ENCODE data around the gene PIBF1. TPM values are rescaled to one million over a fixed set of nuclear protein-coding genes. Genes with fewer than 3 reads are reported as not detected.

PIBF1 gene
- total and polyA plus RNA-seq, 4 donors = 3.1 to 18.3 (median 6.5) TPM

GRCh38 chr13:73058064-73058313 lies 276.1 kb downstream of the PIBF1 start:
- TF ChIP-seq FOXA2 (IDR thresholded peaks at IDR 0.05) (no peak), ZBTB33 (IDR thresholded peaks at IDR 0.05) (no peak), EGR1 (IDR thresholded peaks at IDR 0.05; ENCODE audit: low read depth in 2 of 2) (no peak), NR2F2 (IDR thresholded peaks at IDR 0.05) (no peak), JUND (IDR thresholded peaks at IDR 0.05) (no peak)
- no peaks in the 10 kb centered on the region for H3K27me3 ChIP-seq (ENCODE audit: control insufficient read depth in 4 of 4, insufficient read depth in 4 of 4, low read length in 3 of 4)
- WGBS = 21% methylated on average over 6 of the region's 6 CpGs
- peak overlapping the region in 1 of 3 donors; percentile 86 for H3K4me3 ChIP-seq (ENCODE audit: low read depth in 1 of 3, low read length in 3 of 3)
- no peaks in the 10 kb centered on the region for H3K9me3 ChIP-seq (ENCODE audit: control insufficient read depth in 4 of 4, low read length in 3 of 4)
- peaks cover 2 to 21% (median 13%) of the 10 kb centered on the region in 4 donors for H3K4me1 ChIP-seq (ENCODE audit: control insufficient read depth in 4 of 4, insufficient read depth in 4 of 4, low read length in 3 of 4)
- H3K9ac ChIP-seq (ENCODE audit: low read depth in 1 of 2, low read length in 2 of 2) = no peak overlapping the region
- H3K36me3 ChIP-seq (ENCODE audit: control insufficient read depth in 4 of 4, insufficient read depth in 3 of 4, low read depth in 1 of 4, low read length in 3 of 4) = no peaks in the 10 kb centered on the region
- no peak overlapping the region for H3K27ac ChIP-seq (ENCODE audit: low read depth in 1 of 2, low read length in 2 of 2)
- no peak for DNase-seq (ENCODE audit: low spot score)

DNA sequence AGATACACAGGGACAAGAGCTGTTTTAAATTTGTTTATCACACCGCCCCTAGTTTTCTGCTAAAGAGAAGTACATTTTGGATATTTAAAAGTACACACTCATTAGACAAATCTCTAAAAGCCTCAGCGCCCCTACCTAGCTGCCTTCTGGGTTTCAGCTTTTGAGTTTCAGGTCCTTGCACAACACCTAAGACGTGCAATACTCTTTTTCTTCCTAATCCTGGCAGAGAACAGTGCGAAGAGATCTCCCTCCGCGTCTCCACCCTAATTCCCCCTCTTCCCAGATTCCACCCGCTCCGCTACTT lies 276.5 kb downstream of the PIBF1 start:
- no peak for DNase-seq (ENCODE audit: low spot score)
- Histone ChIP-seq H3K9ac (ENCODE audit: low read depth in 1 of 2, low read length in 2 of 2) (no peak overlapping the region), H3K9me3 (ENCODE audit: control insufficient read depth in 4 of 4, low read length in 3 of 4) (no peaks in the 10 kb centered on the region), H3K4me3 (ENCODE audit: low read depth in 1 of 3, low read length in 3 of 3) (peak overlapping the region; percentile 17 to 86 (median 45)), H3K27ac (ENCODE audit: low read depth in 1 of 2, low read length in 2 of 2) (no peak overlapping the region), H3K36me3 (ENCODE audit: control insufficient read depth in 4 of 4, insufficient read depth in 3 of 4, low read depth in 1 of 4, low read length in 3 of 4) (no peaks in the 10 kb centered on the region), H3K4me1 (ENCODE audit: control insufficient read depth in 4 of 4, insufficient read depth in 4 of 4, low read length in 3 of 4) (peaks cover 2 to 21% (median 13%) of the 10 kb centered on the region in 4 donors), H3K27me3 (ENCODE audit: control insufficient read depth in 4 of 4, insufficient read depth in 4 of 4, low read length in 3 of 4) (no peaks in the 10 kb centered on the region)
- WGBS = 3% methylated on average over 8 of the region's 8 CpGs
- TF ChIP-seq HNF4A (conservative IDR thresholded peaks at IDR 0.05) (no peak), NR2F2 (IDR thresholded peaks at IDR 0.05) (no peak), EGR1 (IDR thresholded peaks at IDR 0.05; ENCODE audit: low read depth in 2 of 2) (no peak), GABPA (IDR thresholded peaks at IDR 0.05 in 1 of 2, conservative IDR thresholded peaks at IDR 0.05 in 1 of 2) (no peak), YY1 (IDR thresholded peaks at IDR 0.05) (no peak), SP1 (IDR thresholded peaks at IDR 0.05) (no peak), ZBTB33 (IDR thresholded peaks at IDR 0.05) (peak; percentile 15), ATF3 (IDR thresholded peaks at IDR 0.05) (no peak), HNF4G (IDR thresholded peaks at IDR 0.05) (no peak), RXRA (IDR thresholded peaks at IDR 0.05) (no peak), RAD21 (IDR thresholded peaks at IDR 0.05) (no peak), JUND (IDR thresholded peaks at IDR 0.05) (no peak)
- TF ChIP-seq, protein P1, sequence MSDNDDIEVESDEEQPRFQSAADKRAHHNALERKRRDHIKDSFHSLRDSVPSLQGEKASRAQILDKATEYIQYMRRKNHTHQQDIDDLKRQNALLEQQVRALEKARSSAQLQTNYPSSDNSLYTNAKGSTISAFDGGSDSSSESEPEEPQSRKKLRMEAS (IDR thresholded peaks at IDR 0.05) = peak; percentile 29
- TF ChIP-seq, protein P2, sequence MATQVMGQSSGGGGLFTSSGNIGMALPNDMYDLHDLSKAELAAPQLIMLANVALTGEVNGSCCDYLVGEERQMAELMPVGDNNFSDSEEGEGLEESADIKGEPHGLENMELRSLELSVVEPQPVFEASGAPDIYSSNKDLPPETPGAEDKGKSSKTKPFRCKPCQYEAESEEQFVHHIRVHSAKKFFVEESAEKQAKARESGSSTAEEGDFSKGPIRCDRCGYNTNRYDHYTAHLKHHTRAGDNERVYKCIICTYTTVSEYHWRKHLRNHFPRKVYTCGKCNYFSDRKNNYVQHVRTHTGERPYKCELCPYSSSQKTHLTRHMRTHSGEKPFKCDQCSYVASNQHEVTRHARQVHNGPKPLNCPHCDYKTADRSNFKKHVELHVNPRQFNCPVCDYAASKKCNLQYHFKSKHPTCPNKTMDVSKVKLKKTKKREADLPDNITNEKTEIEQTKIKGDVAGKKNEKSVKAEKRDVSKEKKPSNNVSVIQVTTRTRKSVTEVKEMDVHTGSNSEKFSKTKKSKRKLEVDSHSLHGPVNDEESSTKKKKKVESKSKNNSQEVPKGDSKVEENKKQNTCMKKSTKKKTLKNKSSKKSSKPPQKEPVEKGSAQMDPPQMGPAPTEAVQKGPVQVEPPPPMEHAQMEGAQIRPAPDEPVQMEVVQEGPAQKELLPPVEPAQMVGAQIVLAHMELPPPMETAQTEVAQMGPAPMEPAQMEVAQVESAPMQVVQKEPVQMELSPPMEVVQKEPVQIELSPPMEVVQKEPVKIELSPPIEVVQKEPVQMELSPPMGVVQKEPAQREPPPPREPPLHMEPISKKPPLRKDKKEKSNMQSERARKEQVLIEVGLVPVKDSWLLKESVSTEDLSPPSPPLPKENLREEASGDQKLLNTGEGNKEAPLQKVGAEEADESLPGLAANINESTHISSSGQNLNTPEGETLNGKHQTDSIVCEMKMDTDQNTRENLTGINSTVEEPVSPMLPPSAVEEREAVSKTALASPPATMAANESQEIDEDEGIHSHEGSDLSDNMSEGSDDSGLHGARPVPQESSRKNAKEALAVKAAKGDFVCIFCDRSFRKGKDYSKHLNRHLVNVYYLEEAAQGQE (IDR thresholded peaks at IDR 0.05) = no peak
